GM12872 (cell line): ENCODE data around the gene SGCD.

Source experiments
- CTCF ChIP-seq: IDR thresholded peaks from 3 replicates; pipeline ENCODE4 v1.5.1; 2011; ENCODE audit warnings: low read depth, mild to moderate bottlenecking, low read length, moderate library complexity; ENCODE audit not compliant: insufficient read depth

The SGCD gene

GRCh38 chr5:156686796-156687195, 359.8 kb downstream of the SGCD start:
- TF ChIP-seq CTCF = no peak

- no peak for TF ChIP-seq CTCF
These were observed 360.6 kb downstream of the SGCD start for GRCh38 chr5:156687514-156687913.

GRCh38 chr5:156691572-156691971, 364.6 kb downstream of the SGCD start:
- no peak for TF ChIP-seq CTCF

DNA sequence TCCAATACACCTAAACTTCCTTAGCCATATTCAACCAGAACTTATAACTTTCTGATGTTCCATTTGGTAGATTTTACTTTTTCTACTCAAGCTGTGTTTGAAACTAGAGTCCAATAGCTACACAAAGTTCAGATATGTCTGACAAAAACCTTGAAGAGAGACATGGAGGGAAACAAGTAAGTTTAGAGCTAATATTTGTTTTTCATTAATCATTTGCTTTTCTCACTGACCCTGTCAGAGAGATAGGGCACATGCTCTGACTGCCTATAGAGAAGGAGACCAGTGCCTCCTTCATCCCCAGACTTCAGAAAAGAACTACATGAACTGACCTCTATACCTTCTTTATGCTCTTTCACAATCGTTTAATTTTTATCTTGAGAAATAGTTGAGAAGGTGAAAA, 366.1 kb downstream of the SGCD start:
- no peak for TF ChIP-seq CTCF

- no peak for TF ChIP-seq CTCF
These were observed 367.6 kb downstream of the SGCD start for GRCh38 chr5:156694598-156694997.

- TF ChIP-seq CTCF = no peak
These were observed 368.8 kb downstream of the SGCD start for GRCh38 chr5:156695774-156696173.

DNA sequence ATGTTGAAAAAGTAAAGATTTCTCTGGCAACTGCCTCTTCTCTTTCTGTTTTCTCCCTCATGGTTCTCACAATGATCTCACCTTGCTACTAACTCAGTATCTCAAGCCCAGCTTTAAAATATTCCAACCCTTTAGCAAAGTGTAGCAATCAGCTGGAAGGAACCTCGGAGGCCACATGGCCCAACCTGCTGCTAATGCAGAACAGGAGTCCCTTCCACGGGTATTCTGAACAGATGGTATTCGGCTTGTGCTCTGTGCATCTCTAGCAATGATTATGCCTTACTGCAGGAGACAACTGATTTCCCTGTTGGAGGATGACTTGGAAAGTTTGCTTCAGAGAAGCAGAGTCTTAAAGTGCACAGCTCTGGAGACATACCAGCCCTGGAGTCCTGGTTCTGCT, 371.4 kb downstream of the SGCD start:
- TF ChIP-seq CTCF = no peak

DNA sequence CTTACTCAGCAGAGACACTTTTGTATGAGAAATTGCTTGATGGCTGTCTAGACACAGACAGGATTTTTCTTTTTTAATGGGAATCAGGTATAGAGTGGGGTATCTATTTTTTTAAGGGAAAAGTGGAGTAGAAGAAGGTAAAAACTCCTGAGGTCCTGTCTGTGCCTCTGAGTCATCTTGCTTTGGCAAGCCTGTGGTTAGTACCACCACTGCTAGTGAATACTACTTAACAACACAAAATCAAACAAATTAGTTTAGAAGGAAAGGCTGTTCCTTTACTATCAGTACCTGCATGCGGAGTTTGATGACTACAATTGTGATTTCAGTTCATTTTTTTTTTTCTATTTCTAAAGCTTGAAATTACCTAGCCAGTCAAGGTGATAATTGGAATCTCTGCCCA, 372.2 kb downstream of the SGCD start:
- TF ChIP-seq CTCF = no peak
